Measurements from ENCODE around the gene XPO6.
A peak's percentile ranks its signal among the peaks of the same experiment; 100 is the strongest.

XPO6 gene

GRCh38 chr16:28184625-28185024 lies 27.1 kb downstream of the XPO6 start:
- DNase-seq (ENCODE audit: low read depth), result no peak

- no peak for DNase-seq (ENCODE audit: low read depth)
These were observed 27.8 kb downstream of the XPO6 start for GRCh38 chr16:28183930-28184329.

- DNase-seq (ENCODE audit: low read depth), result no peak
These were observed 28.3 kb downstream of the XPO6 start for GRCh38 chr16:28183484-28183883.

- no peak for DNase-seq (ENCODE audit: low read depth)
These were observed 29.0 kb downstream of the XPO6 start for GRCh38 chr16:28182801-28183200.

GRCh38 chr16:28182183-28182582 lies 29.6 kb downstream of the XPO6 start:
- DNase-seq (ENCODE audit: low read depth), result no peak

GRCh38 chr16:28181515-28181914 lies 30.2 kb downstream of the XPO6 start:
- no peak for DNase-seq (ENCODE audit: low read depth)

- no peak for DNase-seq (ENCODE audit: low read depth)
These were observed 30.9 kb downstream of the XPO6 start for GRCh38 chr16:28180655-28181460.

GRCh38 chr16:28179354-28179753 lies 32.4 kb downstream of the XPO6 start:
- DNase-seq (ENCODE audit: low read depth), result no peak

GRCh38 chr16:28175715-28176114 lies 36.0 kb downstream of the XPO6 start:
- no peak for DNase-seq (ENCODE audit: low read depth)

- no peak for DNase-seq (ENCODE audit: low read depth)
These were observed 39.4 kb downstream of the XPO6 start for GRCh38 chr16:28172336-28172735.

- no peak for DNase-seq (ENCODE audit: low read depth)
These were observed 39.9 kb downstream of the XPO6 start for GRCh38 chr16:28171816-28172215.

GRCh38 chr16:28168991-28169554 lies 42.7 kb downstream of the XPO6 start:
- peak; percentile 26 for DNase-seq (ENCODE audit: low read depth)

GRCh38 chr16:28167730-28168129 lies 44.0 kb downstream of the XPO6 start:
- DNase-seq (ENCODE audit: low read depth), result no peak

GRCh38 chr16:28167221-28167620 lies 44.5 kb downstream of the XPO6 start:
- no peak for DNase-seq (ENCODE audit: low read depth)

GRCh38 chr16:28166394-28167208 lies 45.2 kb downstream of the XPO6 start:
- no peak for DNase-seq (ENCODE audit: low read depth)

- no peak for DNase-seq (ENCODE audit: low read depth)
These were observed 46.2 kb downstream of the XPO6 start for GRCh38 chr16:28165598-28165997.

GRCh38 chr16:28164140-28164539 lies 47.6 kb downstream of the XPO6 start:
- DNase-seq (ENCODE audit: low read depth), result no peak

- DNase-seq (ENCODE audit: low read depth), result no peak
These were observed 48.1 kb downstream of the XPO6 start for GRCh38 chr16:28163699-28164098.

- no peak for DNase-seq (ENCODE audit: low read depth)
These were observed 49.4 kb downstream of the XPO6 start for GRCh38 chr16:28162326-28162877.

GRCh38 chr16:28161626-28162025 lies 50.1 kb downstream of the XPO6 start:
- no peak for DNase-seq (ENCODE audit: low read depth)

- DNase-seq (ENCODE audit: low read depth), result no peak
These were observed 53.6 kb downstream of the XPO6 start for GRCh38 chr16:28158136-28158535.

GRCh38 chr16:28156056-28156680 lies 55.6 kb downstream of the XPO6 start:
- DNase-seq (ENCODE audit: low read depth), result no peak
